BJ (cell line): ENCODE measurements around the gene SPATA31A5. TPM values are rescaled to one million over a fixed set of nuclear protein-coding genes. Genes with fewer than 3 reads are reported as not detected.
"Not testable (repeated sequence)": the region's sequence is repeated elsewhere in the genome, so short reads cannot be mapped to it uniquely, and the experiment has no call there.

ENCODE experiments used
- CTCF ChIA-PET: fragments of 350-600 bp; formaldehyde crosslinking; extraction: SDS; loops from one replicate; lab custom pipeline; 2021; ENCODE audit warnings: antibody characterized with exemption, inconsistent platforms; lab: Yijun Ruan, JAX
- POLR2A ChIA-PET: fragments of 300-600 bp; sonication (Branson Sonifier 250); formaldehyde crosslinking; extraction: SDS; loops from one replicate; lab custom pipeline; 2021; ENCODE audit warnings: antibody characterized with exemption; lab: Charles Lee
- DNase-seq: peaks from one replicate; pipeline ENCODE4 v3.0.0-alpha.2; 2011; ENCODE audit warnings: low read depth
- H3K27me3 ChIP-seq: 2 replicates; pipeline ENCODE4 v1.6.0; 2011; ENCODE audit warnings: low read length; ENCODE audit not compliant: control insufficient read depth, insufficient read depth
- H3K36me3 ChIP-seq: 2 replicates; pipeline ENCODE4 v1.5.1; 2011; ENCODE audit warnings: low read length; ENCODE audit not compliant: control insufficient read depth, insufficient read depth
- H3K4me3 ChIP-seq: 2 replicates; pipeline ENCODE4 v1.5.1; 2011; ENCODE audit warnings: low read depth, mild to moderate bottlenecking, control low read depth, low read length
- polyA minus RNA-seq: library from RNA; depleted of rRNA, polyadenylated mRNA; stranded (reverse); fragments of >200 nt; gene quantifications from 2 replicates; pipeline ENCODE4 v1.2.3, GENCODE V29; 2011; rRNA and poly(A)+ RNA removed
- polyA plus RNA-seq: library from polyadenylated mRNA; depleted of rRNA; stranded (reverse); fragments of >200 nt; gene quantifications from 2 replicates; pipeline ENCODE4 v1.2.3, GENCODE V29; 2011; rRNA removed
- small RNA-seq: library from RNA; depleted of rRNA; stranded (forward); fragments of <200 nt; gene quantifications from one replicate; pipeline ENCODE3, GENCODE V24; 2012; ENCODE audit warnings: low replicate concordance, low read depth; ENCODE audit not compliant: insufficient read length

SPATA31A5 gene
- polyA plus RNA-seq (not detected in 2 replicates), polyA minus RNA-seq (not detected in 2 replicates)

DNA sequence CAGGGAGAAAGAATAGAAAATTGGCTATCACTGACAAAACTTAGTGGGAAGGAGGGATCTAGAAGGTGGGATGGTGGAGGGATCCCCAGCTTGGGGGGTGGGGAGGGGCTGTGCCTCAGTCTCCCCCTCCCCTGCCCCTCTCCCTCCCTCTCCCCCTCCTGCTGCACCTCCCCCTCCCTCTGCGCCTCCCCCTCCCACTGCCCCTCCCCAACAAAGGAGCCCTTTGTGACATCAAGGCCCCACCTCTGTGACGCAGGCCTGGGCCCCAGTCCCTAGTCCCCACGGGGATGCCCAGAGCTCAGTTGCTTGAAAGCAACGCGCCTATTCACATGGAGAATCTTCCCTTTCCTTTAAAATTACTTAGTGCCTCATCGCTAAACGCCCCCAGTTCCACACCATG is at the start of gene SPATA31A5:
SPATA31A5 (plus strand) TSS at position 301 of the 400 bp plus-strand sequence; CDS start at position 330, 29 bp downstream.
- POLR2A ChIA-PET, CTCF ChIA-PET, H3K27me3 ChIP-seq, H3K36me3 ChIP-seq, DNase-seq, H3K4me3 ChIP-seq: not testable (repeated sequence)

GRCh38 chr9:60962990-60963350 is 48.8 kb downstream of the SPATA31A5 start:
- POLR2A ChIA-PET, CTCF ChIA-PET, H3K4me3 ChIP-seq, H3K36me3 ChIP-seq, H3K27me3 ChIP-seq, DNase-seq: not testable (repeated sequence)

DNA sequence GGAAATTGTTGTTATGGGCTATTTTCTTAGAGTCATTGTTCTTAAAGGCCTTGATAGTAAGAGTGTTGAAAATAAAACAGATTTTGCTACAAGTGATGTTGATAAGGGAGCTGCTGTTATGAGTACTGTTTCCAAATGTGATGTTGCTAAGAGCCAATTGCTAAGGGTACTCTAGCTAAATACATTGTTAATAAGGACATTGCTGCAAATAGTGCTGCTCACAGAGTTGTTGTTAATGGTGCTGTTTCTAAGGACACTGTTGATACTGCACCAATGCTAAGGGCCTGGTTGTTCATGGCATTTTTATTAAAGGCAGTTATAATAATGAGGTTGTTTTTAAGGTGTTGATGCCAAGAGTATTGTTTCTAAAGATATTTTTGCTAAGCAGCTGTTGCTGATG is 52.2 kb downstream of the SPATA31A5 start:
- POLR2A ChIA-PET: not testable (repeated sequence)

More for the DNA sequence above, 52.2 kb downstream of the SPATA31A5 start:
- DNase-seq, CTCF ChIA-PET, H3K36me3 ChIP-seq, H3K27me3 ChIP-seq, H3K4me3 ChIP-seq: not testable (repeated sequence)

Small RNA genes lying within 50 kb of the gene (small RNA-seq; reads per million reads assigned to genes)
- gene AL590491.3: not detected
